Mesothelial cell of epicardium (in vitro differentiated cells): Measurements from ENCODE around the gene ATP6V0E1. TPM values are rescaled to one million over a fixed set of nuclear protein-coding genes. Genes with fewer than 3 reads are reported as not detected.

Source experiments
- DNase-seq, 2 experiments: peaks; one replicate each; pipeline ENCODE4 v3.0.0; 2021; ENCODE audit warnings: low spot score in 2 of 2; ENCODE audit not compliant: unreplicated experiment in 2 of 2
- H3K27ac Mint-ChIP-seq: 2 replicates; pipeline ENCODE4 v1.8.0; 2021; ENCODE audit warnings: mixed read lengths
- H3K27me3 Mint-ChIP-seq: 2 replicates; pipeline ENCODE4 v1.8.0; 2021; ENCODE audit warnings: low read depth, mixed read lengths
- H3K36me3 Mint-ChIP-seq: 2 replicates; pipeline ENCODE4 v1.8.0; 2021; ENCODE audit warnings: mixed read lengths
- H3K4me1 Mint-ChIP-seq: 2 replicates; pipeline ENCODE4 v1.8.0; 2021; ENCODE audit warnings: mixed read lengths
- H3K4me3 Mint-ChIP-seq: 2 replicates; pipeline ENCODE4 v1.8.0; 2021; ENCODE audit warnings: mild to moderate bottlenecking, moderate library complexity, mixed read lengths
- H3K9me3 Mint-ChIP-seq: 2 replicates; pipeline ENCODE4 v1.8.0; 2021; ENCODE audit warnings: mixed read lengths
- CTCF ChIP-seq: fragments of 200-600 bp; sonication (generic); IDR thresholded peaks from one replicate; pipeline ENCODE4 v1.5.0; 2021; ENCODE audit warnings: antibody characterized with exemption; ENCODE audit not compliant: unreplicated experiment
- total RNA-seq: library from RNA; stranded (reverse); gene quantifications from 3 replicates; pipeline ENCODE4 v1.2.1, GENCODE V29; 2021

The ATP6V0E1 gene
- total RNA-seq, 1 donor from 2014 or later, result 116 TPM

- H3K27ac Mint-ChIP-seq, result no peak overlapping the region
- H3K27me3 Mint-ChIP-seq, result no peaks in the 10 kb centered on the region
- no peak for TF ChIP-seq CTCF
Observed at GRCh38 chr5:173078878-173079277, 95.3 kb downstream of the ATP6V0E1 start.

More at GRCh38 chr5:173078878-173079277, 95.3 kb downstream of the ATP6V0E1 start:
- H3K4me3 Mint-ChIP-seq, result no peak overlapping the region
- H3K36me3 Mint-ChIP-seq, result peaks cover 14% of the 10 kb centered on the region
- no peak for DNase-seq
- H3K9me3 Mint-ChIP-seq, result peaks cover 7% of the 10 kb centered on the region
- no peaks in the 10 kb centered on the region for H3K4me1 Mint-ChIP-seq

Other genes with a start within 250 kb of the ATP6V0E1 start
- gene DUSP1, start 212.6 kb upstream of the ATP6V0E1 start, total RNA-seq, result 116 to 126 TPM (median 120 TPM) in 3 replicates
- 107 to 110 TPM (median 109 TPM) in 3 replicates for gene ERGIC1, start 149.5 kb upstream of the ATP6V0E1 start, total RNA-seq
- gene RPL26L1, start 24.3 kb upstream of the ATP6V0E1 start, total RNA-seq, result 43.0 to 43.9 TPM (median 43.9 TPM) in 3 replicates
- gene CREBRF, start 72.6 kb downstream of the ATP6V0E1 start, total RNA-seq, result 17.8 to 20.3 TPM (median 19.1 TPM) in 3 replicates
- 10.8 to 12.2 TPM (median 11.2 TPM) in 3 replicates for gene BNIP1, start 160.8 kb downstream of the ATP6V0E1 start, total RNA-seq